Midbrain (tissue), 1 donor: ENCODE data around the gene DIAPH2.
"Not testable (repeated sequence)": the region's sequence is repeated elsewhere in the genome, so short reads cannot be mapped to it uniquely, and the experiment has no call there.

Experiments
- DNase-seq: peaks from one replicate; lab custom pipeline; 2025; lab: John Stamatoyannopoulos, UW

The DIAPH2 gene

GRCh38 chrX:97389761-97390192 lies 705.1 kb downstream of the DIAPH2 start:
- DNase-seq, result no peak

- no peak for DNase-seq
Measured at GRCh38 chrX:97397371-97397770, 712.7 kb downstream of the DIAPH2 start.

DNA sequence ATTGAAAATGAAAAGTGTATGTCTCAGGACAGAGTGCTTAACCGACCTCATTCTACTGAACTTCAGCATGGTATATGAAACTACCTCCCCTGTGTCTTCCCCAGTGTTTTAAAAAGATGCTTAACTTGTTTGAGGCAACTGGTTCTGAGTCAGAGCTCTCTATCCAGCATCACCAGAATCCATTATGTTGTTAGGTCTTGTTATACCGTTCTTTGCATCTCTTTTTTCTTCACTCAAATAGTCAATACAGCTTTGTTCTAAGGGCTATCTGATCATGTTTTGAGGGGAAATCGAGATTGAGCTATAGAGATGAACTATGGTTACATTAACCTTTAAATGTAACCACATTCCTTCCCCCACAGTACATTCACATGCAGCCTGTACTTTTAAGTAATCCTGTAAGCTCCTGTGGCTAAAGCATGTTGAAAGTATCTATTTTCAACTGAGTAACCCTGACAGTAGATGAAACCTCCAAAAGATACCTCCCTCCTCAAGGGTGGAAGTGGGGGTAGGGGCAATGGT lies 713.4 kb downstream of the DIAPH2 start:
- no peak for DNase-seq

DNA sequence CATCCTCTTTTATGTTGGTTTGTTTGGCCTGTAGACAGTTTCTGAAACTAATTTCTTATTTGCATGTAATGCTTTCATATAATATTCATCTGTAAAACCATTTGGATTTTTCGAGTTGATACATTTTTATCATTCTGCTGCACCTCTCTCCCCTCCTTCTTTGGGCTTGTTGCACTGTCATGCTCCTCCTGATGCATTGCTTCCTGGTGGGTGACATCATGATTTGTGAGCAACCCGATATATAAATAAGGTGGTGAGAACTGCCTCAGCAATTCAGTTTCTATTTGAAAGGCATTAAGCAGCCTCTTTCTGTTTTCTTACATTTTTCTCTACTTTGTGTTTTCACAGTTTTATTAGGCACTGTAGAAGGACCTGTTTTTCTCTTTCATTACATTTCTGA lies 714.8 kb downstream of the DIAPH2 start:
- no peak for DNase-seq

- no peak for DNase-seq
Measured at GRCh38 chrX:97400492-97400891, 715.9 kb downstream of the DIAPH2 start.

- no peak for DNase-seq
Measured at GRCh38 chrX:97401154-97401553, 716.5 kb downstream of the DIAPH2 start.

- DNase-seq, result no peak
Measured at GRCh38 chrX:97401586-97402136, 717.0 kb downstream of the DIAPH2 start.

GRCh38 chrX:97402333-97402732 lies 717.7 kb downstream of the DIAPH2 start:
- no peak for DNase-seq

GRCh38 chrX:97402903-97403302 lies 718.3 kb downstream of the DIAPH2 start:
- no peak for DNase-seq

DNA sequence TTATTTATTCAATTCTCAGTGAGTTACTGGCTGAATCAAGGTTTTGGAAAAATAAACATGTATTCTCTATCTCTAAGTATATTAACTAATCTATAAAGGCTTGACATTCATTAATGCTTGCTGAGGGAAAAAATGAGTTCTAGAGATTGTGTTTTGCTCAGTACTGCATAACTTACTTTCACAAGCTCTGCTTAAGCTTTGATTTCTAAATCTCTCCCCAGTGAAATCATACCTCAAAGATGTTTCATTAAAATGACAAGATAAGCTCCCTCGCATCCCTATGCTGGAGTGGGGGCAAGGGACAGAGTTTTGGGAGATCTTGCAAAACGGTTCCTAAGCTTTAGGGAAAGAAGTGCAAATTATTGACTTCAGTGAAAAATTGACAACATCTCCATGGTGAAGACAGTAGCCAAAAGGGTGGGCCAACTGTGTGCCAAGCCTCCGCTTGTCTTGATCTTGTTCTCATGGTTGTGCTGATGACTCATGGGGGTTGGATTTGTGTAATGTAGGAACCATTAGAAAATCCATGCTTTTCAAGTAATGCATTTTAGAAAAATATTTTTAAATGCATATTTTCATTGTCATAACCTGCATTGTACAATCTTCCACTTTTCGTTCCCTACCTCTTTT lies 720.5 kb downstream of the DIAPH2 start:
- no peak for DNase-seq

DNA sequence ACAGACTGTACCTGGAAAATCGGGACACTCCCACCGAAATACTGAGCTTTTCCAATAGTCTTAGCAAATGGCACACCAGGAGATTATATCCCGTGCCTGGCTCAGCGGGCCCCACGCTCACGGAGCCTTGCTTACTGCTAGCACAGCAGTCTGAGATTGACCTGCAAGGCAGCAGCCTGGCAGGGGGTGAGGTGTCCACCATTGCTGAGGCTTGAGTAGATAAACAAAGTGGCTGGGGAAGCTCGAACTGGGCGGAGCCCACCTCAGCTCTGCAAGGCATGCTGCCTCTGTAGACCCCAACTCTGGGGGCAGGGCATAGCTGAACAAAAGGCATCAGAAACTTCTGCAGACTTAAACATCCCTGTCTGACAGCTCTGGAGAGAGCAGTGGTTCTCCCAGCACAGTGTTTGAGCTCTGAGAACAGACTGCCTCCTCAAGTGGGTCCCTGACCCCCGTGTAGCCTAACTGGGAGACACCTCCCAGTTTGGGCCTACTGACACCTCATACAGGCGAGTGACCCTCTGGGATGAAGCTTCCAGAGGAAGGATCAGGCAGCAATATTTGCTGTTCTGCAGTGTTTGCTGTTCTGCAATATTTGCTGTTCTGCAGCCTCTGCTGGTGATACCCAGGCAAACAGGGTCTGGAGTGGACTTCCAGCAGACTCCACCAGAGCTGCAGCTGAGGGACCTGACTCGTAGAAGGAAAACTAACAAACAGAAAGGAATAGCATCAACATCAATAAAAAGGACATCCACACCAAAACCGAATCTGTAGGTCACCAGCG lies 725.2 kb downstream of the DIAPH2 start:
- DNase-seq, result not testable (repeated sequence)

GRCh38 chrX:97416461-97416860 lies 731.8 kb downstream of the DIAPH2 start:
- DNase-seq, result no peak

DNA sequence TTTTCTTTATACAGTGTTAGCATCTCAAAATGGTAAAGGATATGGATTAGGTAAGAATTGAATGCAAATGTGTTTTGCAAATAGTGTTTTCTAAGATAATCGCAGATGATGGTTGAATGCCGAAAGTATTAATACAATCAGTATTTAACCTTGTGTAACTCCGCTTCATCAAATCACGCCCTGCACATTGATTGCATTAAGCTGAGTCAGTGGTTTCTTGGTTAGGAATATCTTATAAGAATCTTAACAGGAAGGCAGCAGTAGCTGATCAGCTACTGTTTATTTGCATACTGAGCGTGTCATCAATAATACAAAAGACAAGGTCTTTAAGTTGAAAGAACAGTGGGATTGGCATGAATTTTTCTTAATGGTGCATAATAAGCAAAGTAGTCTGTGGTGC lies 744.5 kb downstream of the DIAPH2 start:
- no peak for DNase-seq

DNA sequence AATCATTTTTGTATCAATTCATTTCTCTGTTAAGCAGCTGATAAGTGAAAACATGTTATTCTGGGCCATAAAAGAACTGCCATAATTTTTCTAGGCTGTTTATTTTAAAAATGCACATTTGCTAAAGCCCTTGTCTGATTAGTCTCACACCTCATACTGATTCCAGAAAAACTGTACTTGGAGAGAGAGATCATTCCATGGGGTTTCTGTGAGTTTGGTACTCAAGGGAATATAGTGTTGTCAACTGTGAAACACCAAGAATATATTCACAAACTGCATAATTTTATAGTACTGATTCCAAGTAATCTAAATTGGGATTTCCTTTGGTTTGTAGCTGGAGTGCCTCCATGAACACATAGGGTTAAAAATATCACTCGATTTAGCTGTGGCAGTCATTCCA lies 746.6 kb downstream of the DIAPH2 start:
- DNase-seq, result no peak

DNA sequence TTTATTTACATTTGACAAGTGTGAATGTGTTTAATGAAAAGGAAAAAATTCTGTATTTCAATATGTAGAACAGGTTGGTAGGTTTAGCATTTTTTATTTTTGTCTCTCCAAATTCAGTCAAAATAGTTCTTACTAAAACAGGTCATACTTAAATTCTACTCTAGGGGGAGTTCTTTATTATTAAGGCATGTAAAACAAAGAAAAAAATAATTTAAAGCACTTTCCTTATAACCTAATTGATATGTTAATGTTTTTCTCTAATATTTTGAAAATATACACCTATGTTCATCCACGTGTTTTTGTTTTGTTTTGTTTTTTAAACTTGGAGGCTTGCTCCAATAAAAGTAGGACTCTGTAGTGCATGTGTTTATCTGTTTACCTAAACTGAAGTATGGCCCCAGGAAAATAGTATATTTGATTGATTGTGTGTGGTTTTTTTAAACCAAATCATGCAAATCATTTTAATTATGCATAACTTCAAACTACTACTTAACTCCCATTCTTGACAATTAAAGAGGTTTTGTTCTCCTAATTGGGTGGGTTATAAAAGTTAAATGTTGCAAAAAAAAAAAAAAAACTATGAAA lies 761.7 kb downstream of the DIAPH2 start:
- DNase-seq, result no peak

GRCh38 chrX:97447306-97447705 lies 762.7 kb downstream of the DIAPH2 start:
- no peak for DNase-seq

DNA sequence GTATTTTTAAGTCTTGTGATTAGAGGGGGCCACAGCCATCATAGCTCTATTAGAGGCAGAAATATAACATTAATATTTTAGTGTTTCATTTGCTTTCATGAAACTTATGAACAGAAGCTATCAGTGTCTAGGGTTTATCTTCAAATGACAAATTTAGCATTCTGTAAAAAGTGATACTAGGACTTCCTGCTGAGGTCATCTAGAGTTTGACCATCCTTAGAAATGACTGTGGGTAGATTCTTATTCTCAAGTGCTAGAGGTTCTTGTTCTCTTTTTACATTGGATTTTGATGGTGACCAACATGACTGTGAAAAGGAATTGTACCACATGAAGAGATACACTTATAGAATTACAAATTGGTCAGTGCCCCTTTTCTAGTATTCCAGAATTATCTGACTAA lies 767.6 kb downstream of the DIAPH2 start:
- DNase-seq, result no peak

GRCh38 chrX:97461763-97462162 lies 777.1 kb downstream of the DIAPH2 start:
- DNase-seq, result no peak

- no peak for DNase-seq
Measured at GRCh38 chrX:97471071-97471470, 786.4 kb downstream of the DIAPH2 start.

DNA sequence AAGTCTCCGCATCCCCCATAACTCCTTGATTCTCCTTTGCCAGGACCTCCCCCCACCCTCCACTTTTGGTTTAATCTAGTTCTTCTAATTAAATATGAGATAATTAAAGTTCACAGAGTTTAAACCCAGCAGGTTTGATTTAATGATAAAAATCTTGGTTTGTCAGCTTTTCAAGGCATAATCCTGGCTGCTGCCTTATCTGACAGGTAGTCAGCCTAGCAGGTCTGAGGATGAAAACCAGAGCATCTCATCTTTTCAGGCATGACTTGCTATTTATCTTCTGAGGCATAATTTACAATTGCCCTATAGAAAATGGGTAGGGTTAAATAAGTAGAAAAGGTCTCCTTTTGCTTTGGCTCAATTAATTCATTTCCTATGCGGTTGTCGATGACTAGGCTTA lies 790.3 kb downstream of the DIAPH2 start:
- no peak for DNase-seq

- no peak for DNase-seq
Measured at GRCh38 chrX:97479106-97479890, 794.7 kb downstream of the DIAPH2 start.

- no peak for DNase-seq
Measured at GRCh38 chrX:97481228-97481627, 796.6 kb downstream of the DIAPH2 start.
